A549 (cell line): Measurements from ENCODE around the gene SMYD1. TPM values are rescaled to one million over a fixed set of nuclear protein-coding genes. Genes with fewer than 3 reads are reported as not detected.

Experiments used
- ATAC-seq, 2 experiments: fragments of 200-7000 bp in 1 of 2; fragments of >200 bp in 1 of 2; cut with Nextera tagmentation in 1 of 2; cut with Tn5 transposase in 1 of 2; 3 replicates each; pipeline versions ENCODE4 v1.8.0 to v1.9.1; 2018 to 2020; ENCODE audit warnings: mild to moderate bottlenecking in 1 of 2, moderate library complexity in 1 of 2
- CTCF ChIA-PET: fragments of 300-600 bp; sonication (Branson Sonifier 250); formaldehyde crosslinking; extraction: SDS; loops from one replicate; lab custom pipeline; 2021; ENCODE audit warnings: antibody characterized with exemption, inconsistent platforms; lab: Yijun Ruan, JAX
- POLR2A ChIA-PET: fragments of 350-600 bp; formaldehyde crosslinking; extraction: SDS; loops from one replicate; lab custom pipeline; 2021; ENCODE audit warnings: antibody characterized with exemption, inconsistent platforms; lab: Yijun Ruan, JAX
- DNase-seq, 2 experiments: peaks; one replicate each; pipeline versions ENCODE4 v3.0.0 to v3.0.0-alpha.2; 2011 to 2016; ENCODE audit warnings: low read depth in 1 of 2, low spot score in 1 of 2
- FAIRE-seq: peaks from 2 replicates; lab custom pipeline; 2011; peaks lifted over from hg19 to GRCh38; lab: Jason Lieb, UNC
- H3K27ac ChIP-seq, 2 experiments: fragments of >200 bp; sonication (Bioruptor Twin); formaldehyde crosslinking; 3 replicates each; pipeline ENCODE4 v1.5.1; 2016 to 2017
- H3K4me1 ChIP-seq: fragments of >200 bp; sonication (Bioruptor Twin); formaldehyde crosslinking; 3 replicates; pipeline ENCODE4 v1.6.1; 2016
- H3K4me2 ChIP-seq: fragments of >200 bp; sonication (Bioruptor Twin); formaldehyde crosslinking; 3 replicates; pipeline ENCODE4 v1.6.1; 2016
- H3K4me3 ChIP-seq: fragments of >200 bp; sonication (Bioruptor Twin); formaldehyde crosslinking; 3 replicates; pipeline ENCODE4 v1.5.1; 2016
- H3K9me3 ChIP-seq: fragments of >200 bp; sonication (Bioruptor Twin); formaldehyde crosslinking; 3 replicates; pipeline ENCODE4 v1.6.1; 2016
- CEBPB ChIP-seq, 2 experiments: fragments of >200 bp in 1 of 2; sonication (Bioruptor Twin) in 1 of 2; formaldehyde crosslinking in 1 of 2; IDR thresholded peaks; 2 replicates each; pipeline ENCODE4 v1.6.1; 2012 to 2016
- CHD2 ChIP-seq: fragments of 150-350 bp; IDR thresholded peaks from 2 replicates; pipeline ENCODE4 v1.6.1; 2014; ENCODE audit warnings: low read length; ENCODE audit not compliant: partially characterized antibody
- EHMT2 ChIP-seq: fragments of 200-600 bp; sonication (generic); IDR thresholded peaks from 2 replicates; pipeline ENCODE4 v1.6.1; 2016; ENCODE audit warnings: antibody characterized with exemption, low read depth, mild to moderate bottlenecking, moderate library complexity
- EP300 ChIP-seq, 2 experiments: fragments of >200 bp; sonication (Bioruptor Twin); formaldehyde crosslinking; IDR thresholded peaks; 2 replicates in 1 of 2; 3 replicates in 1 of 2; pipeline ENCODE4 v1.6.1; 2016 to 2017
- ESRRA ChIP-seq: fragments of 150-350 bp; IDR thresholded peaks from 2 replicates; pipeline ENCODE4 v1.6.1; 2014; ENCODE audit warnings: mild to moderate bottlenecking, low read length, borderline replicate concordance
- FOXS1 ChIP-seq: fragments of 250-450 bp; sonication (Bioruptor Pico); IDR thresholded peaks from 2 replicates; pipeline ENCODE4 v1.5.0; 2020; ENCODE audit warnings: mild to moderate bottlenecking, moderate library complexity
- HEYL ChIP-seq: fragments of 250-450 bp; sonication (Bioruptor Pico); IDR thresholded peaks from 2 replicates; pipeline ENCODE4 v1.8.0; 2021; ENCODE audit warnings: mild to moderate bottlenecking, moderate library complexity
- HMGXB4 ChIP-seq: fragments of 250-450 bp; sonication (Bioruptor Pico); IDR thresholded peaks from 2 replicates; pipeline ENCODE4 v1.5.0; 2021; ENCODE audit warnings: mild to moderate bottlenecking, moderate library complexity, borderline replicate concordance
- HOXA7 ChIP-seq: fragments of 250-450 bp; sonication (Bioruptor Pico); IDR thresholded peaks from 2 replicates; pipeline ENCODE4 v1.5.0; 2020; ENCODE audit warnings: mild to moderate bottlenecking, moderate library complexity
- HOXB13 ChIP-seq: fragments of 250-450 bp; sonication (Bioruptor Pico); IDR thresholded peaks from 2 replicates; pipeline ENCODE4 v1.5.0; 2020; ENCODE audit warnings: low read depth, mild to moderate bottlenecking, moderate library complexity
- JUN ChIP-seq, 2 experiments: fragments of >200 bp; sonication (Bioruptor Twin); formaldehyde crosslinking; IDR thresholded peaks; 2 replicates in 1 of 2; 3 replicates in 1 of 2; pipeline ENCODE4 v1.6.1; 2016 to 2017
- KDM1A ChIP-seq: fragments of 200-600 bp; sonication (generic); IDR thresholded peaks from 2 replicates; pipeline ENCODE4 v1.6.1; 2016; ENCODE audit warnings: low read depth, mild to moderate bottlenecking
- MAX ChIP-seq: IDR thresholded peaks from 2 replicates; pipeline ENCODE4 v1.6.1; 2012
- MYC ChIP-seq: IDR thresholded peaks from 2 replicates; pipeline ENCODE4 v1.6.1; 2012; ENCODE audit warnings: mild to moderate bottlenecking, inconsistent platforms, low read length, improper control_type of control experiment, borderline replicate concordance
- NFE2L2 ChIP-seq: fragments of 150-350 bp; conservative IDR thresholded peaks from 2 replicates; pipeline ENCODE4 v1.6.1; 2014; ENCODE audit warnings: low read length
- POLR2A ChIP-seq: IDR thresholded peaks from 2 replicates; pipeline ENCODE4 v1.6.1; 2012; ENCODE audit warnings: mild to moderate bottlenecking, low read length
- RAD21 ChIP-seq, 2 experiments: fragments of >200 bp in 1 of 2; sonication (Bioruptor Twin) in 1 of 2; formaldehyde crosslinking in 1 of 2; IDR thresholded peaks in 1 of 2; conservative IDR thresholded peaks in 1 of 2; 2 replicates in 1 of 2; 3 replicates in 1 of 2; pipeline ENCODE4 v1.6.1; 2012 to 2018; ENCODE audit warnings: inconsistent platforms in 1 of 2
- SMC3 ChIP-seq: fragments of >200 bp; sonication (Bioruptor Twin); formaldehyde crosslinking; IDR thresholded peaks from 3 replicates; pipeline ENCODE4 v1.6.1; 2018; ENCODE audit warnings: inconsistent platforms
- TFCP2L1 ChIP-seq: fragments of 250-450 bp; sonication (Bioruptor Pico); IDR thresholded peaks from 2 replicates; pipeline ENCODE4 v1.5.0; 2021; ENCODE audit warnings: mild to moderate bottlenecking
- USF2 ChIP-seq: fragments of 450-650 bp; IDR thresholded peaks from 2 replicates; pipeline ENCODE4 v1.6.1; 2014; ENCODE audit warnings: antibody characterized with exemption
- WGBS: methylation state at CpG from one replicate; pipeline ENCODE4 v1.1.6; 2017; ENCODE audit errors: missing lambda C conversion rate; 5-methylcytosine and 5-hydroxymethylcytosine counted together
- polyA plus RNA-seq, 4 experiments: library from polyadenylated mRNA; depleted of rRNA in 3 of 4; stranded (reverse); fragments of >200 nt; fragmentation: RNase III in 1 of 4; extraction: RNeasy Plus Mini Kit Qiagen cat#74134 plus additional on column Dnase treatment in 1 of 4; gene quantifications; 2 replicates in 3 of 4; 3 replicates in 1 of 4; pipeline ENCODE4 v1.2.3, GENCODE V29; 2011 to 2017
- TF ChIP-seq, protein P1 (sequence below): fragments of 200-600 bp; sonication (generic); IDR thresholded peaks from 2 replicates; pipeline ENCODE4 v1.6.1; 2016; ENCODE audit warnings: antibody characterized with exemption, mild to moderate bottlenecking, moderate library complexity

SMYD1 gene
- polyA plus RNA-seq, 2 of the 4 experiments (the other 2 are of a cell fraction), result not detected

GRCh38 chr2:88055371-88056128 lies 12.1 kb upstream of the SMYD1 start, which contains the start of gene KRCC1 (continued):
- no peak for TF ChIP-seq NFE2L2
- 0 out of 5 replicates have a peak, but pooled peaks of 1 of the 2 experiments have one; percentile 16 for TF ChIP-seq RAD21 (conservative IDR thresholded peaks at IDR 0.05 in 1 of 2, IDR thresholded peaks at IDR 0.05 in 1 of 2)
- no peak for TF ChIP-seq CHD2
- no peak; the same call in 1 of the 2 replicates for TF ChIP-seq HOXB13
- peak; percentile 92 to 97 for TF ChIP-seq JUN (IDR thresholded peaks at IDR 0.05)
- no peak for TF ChIP-seq USF2
- TF ChIP-seq, protein P1, sequence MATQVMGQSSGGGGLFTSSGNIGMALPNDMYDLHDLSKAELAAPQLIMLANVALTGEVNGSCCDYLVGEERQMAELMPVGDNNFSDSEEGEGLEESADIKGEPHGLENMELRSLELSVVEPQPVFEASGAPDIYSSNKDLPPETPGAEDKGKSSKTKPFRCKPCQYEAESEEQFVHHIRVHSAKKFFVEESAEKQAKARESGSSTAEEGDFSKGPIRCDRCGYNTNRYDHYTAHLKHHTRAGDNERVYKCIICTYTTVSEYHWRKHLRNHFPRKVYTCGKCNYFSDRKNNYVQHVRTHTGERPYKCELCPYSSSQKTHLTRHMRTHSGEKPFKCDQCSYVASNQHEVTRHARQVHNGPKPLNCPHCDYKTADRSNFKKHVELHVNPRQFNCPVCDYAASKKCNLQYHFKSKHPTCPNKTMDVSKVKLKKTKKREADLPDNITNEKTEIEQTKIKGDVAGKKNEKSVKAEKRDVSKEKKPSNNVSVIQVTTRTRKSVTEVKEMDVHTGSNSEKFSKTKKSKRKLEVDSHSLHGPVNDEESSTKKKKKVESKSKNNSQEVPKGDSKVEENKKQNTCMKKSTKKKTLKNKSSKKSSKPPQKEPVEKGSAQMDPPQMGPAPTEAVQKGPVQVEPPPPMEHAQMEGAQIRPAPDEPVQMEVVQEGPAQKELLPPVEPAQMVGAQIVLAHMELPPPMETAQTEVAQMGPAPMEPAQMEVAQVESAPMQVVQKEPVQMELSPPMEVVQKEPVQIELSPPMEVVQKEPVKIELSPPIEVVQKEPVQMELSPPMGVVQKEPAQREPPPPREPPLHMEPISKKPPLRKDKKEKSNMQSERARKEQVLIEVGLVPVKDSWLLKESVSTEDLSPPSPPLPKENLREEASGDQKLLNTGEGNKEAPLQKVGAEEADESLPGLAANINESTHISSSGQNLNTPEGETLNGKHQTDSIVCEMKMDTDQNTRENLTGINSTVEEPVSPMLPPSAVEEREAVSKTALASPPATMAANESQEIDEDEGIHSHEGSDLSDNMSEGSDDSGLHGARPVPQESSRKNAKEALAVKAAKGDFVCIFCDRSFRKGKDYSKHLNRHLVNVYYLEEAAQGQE, result peak; percentile 28; the same call in 1 of the 2 replicates

GRCh38 chr2:88057437-88057844 lies 10.2 kb upstream of the SMYD1 start:
- 51% methylated on average over 4 of the region's 4 CpGs for WGBS
- no peak overlapping the region for H3K4me3 ChIP-seq
- ATAC-seq, result no peak
- no peak for FAIRE-seq
- H3K27ac ChIP-seq, result no peak overlapping the region
- POLR2A ChIA-PET, result no interaction called here
- H3K9me3 ChIP-seq, result no peaks in the 10 kb centered on the region
- H3K4me2 ChIP-seq, result no peak overlapping the region
- H3K4me1 ChIP-seq, result peaks cover 24% of the 10 kb centered on the region
- TF ChIP-seq CHD2 (no peak), CEBPB (IDR thresholded peaks at IDR 0.05) (peak in 1 of 2 experiments; percentile 18; a peak in 1 of 4 replicates)
- TF ChIP-seq, all 56 proteins: peak for 1
- CTCF ChIA-PET, result interaction anchor here (2.0 kb wide), 1 partner anchor 103 kb away, joined by 8 read pairs; no protein-coding TSS in a partner anchor
- DNase-seq, result no peak

DNA sequence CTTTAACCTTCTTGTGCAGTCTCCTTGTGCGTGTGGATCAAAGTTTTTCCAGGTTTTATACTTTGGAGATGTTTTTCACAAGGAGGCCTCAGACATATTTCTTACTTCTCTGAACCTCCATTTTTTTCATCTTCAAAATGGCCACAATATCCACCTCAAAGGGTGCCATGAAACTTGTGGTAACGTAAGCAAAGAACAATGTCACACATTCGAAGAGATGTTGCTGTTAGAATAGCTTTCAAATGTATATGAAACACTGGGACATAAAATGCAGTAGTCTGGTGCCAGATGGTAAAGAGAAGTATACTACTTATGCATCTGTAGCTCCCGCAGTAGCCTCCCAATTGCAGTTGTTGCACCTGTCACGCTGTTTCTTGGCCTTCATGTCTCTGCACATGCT lies 9.4 kb upstream of the SMYD1 start:
- WGBS, result 81% methylated on average over 5 of the region's 5 CpGs
- H3K9me3 ChIP-seq, result no peaks in the 10 kb centered on the region
- TF ChIP-seq EHMT2 (no peak), KDM1A (no peak), ESRRA (no peak), TFCP2L1 (CRISPR knock-in tag) (no peak), MYC (no peak), NFE2L2 (no peak), HOXA7 (CRISPR knock-in tag) (no peak), EP300 (IDR thresholded peaks at IDR 0.05) (no peak), POLR2A (no peak), MAX (no peak), CEBPB (IDR thresholded peaks at IDR 0.05) (no peak), FOXS1 (CRISPR knock-in tag) (no peak), SMC3 (no peak), HMGXB4 (CRISPR knock-in tag) (no peak), HEYL (CRISPR knock-in tag) (no peak)
- TF ChIP-seq, protein P1, result no peak
- TF ChIP-seq, all 56 proteins: peak for 0
- ATAC-seq (no peak), FAIRE-seq (no peak), DNase-seq (no peak)
- Histone ChIP-seq H3K27ac (no peak overlapping the region), H3K4me2 (no peak overlapping the region), H3K4me1 (peaks cover 21% of the 10 kb centered on the region), H3K4me3 (no peak overlapping the region)
- CTCF ChIA-PET, result interaction anchor here (1.2 to 5.0 kb wide), 3 partner anchors 8 to 133 kb away, joined by 3 to 181 read pairs (median 35); no protein-coding TSS in a partner anchor
- POLR2A ChIA-PET, result no interaction called here
